ENCODE data around the gene CCDC177.

Gene CCDC177

DNA sequence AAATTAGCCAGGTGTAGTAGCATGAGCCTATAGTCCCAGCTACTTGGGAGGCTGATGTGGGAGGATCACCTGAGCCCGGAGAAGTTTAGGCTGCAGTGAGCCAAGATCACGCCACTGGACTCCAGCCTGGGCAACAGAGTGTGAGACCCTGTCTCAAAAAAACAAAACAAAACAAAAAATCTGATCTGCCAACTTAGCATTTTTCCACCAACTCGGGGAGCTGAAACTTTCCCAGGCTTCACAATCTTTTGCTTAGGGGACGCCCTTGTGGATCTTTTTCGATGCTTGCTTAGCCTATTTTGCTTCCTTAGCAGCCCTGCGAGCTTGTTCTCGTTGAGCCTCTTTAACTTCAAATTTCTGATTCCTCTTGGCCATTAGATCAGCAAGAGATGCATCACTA lies 13.8 kb downstream of the CCDC177 start:
- DNase-seq = no peak

DNA sequence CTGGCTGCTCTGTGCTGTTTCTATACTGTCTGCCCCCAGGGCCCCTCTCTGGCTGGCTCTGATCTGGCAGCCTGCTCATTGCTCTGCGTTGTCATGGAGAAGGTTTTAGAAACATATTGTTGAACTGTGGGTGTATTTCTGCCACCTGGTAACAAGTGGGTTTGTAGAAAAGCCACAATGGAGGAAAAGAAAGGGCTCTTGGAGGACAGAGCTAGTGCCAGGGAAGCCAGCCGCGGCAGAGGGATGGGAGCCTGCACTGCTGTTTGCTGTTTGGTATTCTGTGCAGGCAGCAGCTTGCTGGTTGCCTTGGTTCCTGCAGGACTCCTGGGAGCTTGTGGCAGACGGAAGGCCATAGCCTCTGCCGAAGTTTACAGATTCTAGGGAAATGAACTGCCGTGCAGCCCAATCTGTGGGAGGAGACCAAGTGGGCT lies 15.1 kb downstream of the CCDC177 start:
- peak; percentile 52 for DNase-seq

DNA sequence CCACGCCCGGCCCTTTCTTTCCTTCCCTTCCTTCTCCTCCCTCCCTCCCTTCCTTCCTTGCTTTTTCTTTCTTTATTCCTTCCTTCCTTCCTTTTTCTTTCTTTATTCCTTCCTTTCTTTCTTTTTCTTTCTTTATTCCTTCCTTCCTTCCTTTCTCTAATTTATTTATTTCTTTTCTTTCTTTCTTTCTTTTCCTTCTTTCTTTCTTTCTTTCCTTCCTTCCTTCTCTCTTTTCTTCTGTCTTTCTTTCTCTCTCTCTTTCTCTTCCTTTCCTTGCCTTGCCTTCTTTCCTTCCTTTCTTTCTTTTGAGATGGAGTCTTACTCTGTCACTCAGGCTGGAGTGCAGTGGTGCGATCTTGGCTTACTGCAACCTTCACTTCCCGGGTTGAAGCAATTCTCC lies 15.9 kb downstream of the CCDC177 start:
- DNase-seq = no peak

DNA sequence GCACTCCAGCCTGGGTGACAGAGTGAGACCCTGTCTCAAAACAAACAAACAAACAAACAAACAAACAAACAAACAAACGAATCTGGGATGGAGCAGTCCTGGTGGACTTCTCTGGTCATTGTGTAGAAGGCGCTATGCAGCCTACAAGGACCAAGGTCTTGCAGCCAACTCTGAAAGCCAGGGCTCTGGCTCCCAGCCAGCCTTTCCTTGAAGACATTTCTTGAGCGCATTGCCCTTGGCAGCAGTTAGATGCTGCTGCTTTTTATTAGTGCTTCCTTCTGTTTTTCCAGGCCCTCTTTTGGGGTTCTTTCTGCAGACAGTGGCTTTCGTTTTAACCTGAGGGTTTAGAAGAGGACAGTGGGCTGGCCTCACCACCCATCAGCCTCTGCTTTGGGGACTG lies 20.2 kb downstream of the CCDC177 start:
- peak; percentile 38 for DNase-seq

DNA sequence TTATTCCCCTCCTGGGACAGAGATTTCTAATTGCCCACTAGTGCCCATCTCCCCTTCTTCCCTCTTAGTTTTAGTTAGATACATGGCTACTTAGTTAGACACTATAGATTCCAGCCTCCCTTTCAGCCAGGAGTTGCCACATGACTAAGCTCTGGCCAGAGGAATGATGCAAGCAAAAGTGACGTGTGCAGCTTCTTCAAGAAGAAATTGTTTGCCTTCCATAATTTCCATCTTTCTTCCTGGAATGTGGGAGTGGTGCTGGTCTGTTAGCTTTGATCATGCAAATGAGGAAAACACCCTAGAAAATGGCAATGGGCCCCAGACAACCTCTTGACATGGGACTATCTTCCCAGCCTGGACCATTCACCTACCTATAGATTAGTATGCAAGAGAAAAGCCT lies 21.4 kb downstream of the CCDC177 start:
- no peak for DNase-seq

DNA sequence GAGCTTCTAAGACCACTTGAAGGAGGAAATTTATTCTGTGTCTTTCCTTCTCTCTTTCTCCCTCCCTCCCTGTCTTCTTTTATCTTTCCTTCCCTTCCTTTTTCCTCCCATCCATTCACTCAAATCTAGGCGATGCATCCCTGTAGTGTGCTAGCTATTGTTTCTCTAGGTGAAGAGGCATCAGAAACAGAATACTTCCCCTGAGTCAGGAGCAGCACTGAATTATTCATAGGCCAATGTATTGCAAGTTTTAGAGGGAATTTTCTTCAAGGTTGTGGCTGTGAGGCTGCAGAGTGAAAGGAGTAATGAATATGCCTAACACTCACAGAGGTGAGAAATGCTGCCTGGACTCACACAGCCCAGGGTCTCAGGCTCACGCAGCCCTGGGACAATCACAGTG lies 23.2 kb downstream of the CCDC177 start:
- no peak for DNase-seq

DNA sequence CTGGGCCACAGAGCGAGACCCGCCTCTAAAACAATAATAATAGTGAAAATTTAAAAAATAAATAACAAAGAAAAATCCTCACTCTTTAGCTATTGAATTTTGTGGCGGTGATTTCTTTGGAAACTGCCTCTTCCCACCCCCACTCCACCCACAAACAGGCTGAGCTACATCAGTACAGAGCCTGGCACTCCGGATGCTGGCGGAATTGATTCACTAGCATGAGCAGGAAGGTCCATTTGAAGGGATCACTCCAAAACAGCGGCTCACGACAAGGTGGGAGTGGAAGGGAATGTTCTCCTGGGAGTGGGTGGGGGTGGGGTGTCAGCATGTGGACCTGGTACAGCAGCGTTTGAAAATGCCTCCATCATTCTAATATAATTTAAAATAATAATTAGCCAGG lies 26.1 kb downstream of the CCDC177 start:
- no peak for DNase-seq

DNA sequence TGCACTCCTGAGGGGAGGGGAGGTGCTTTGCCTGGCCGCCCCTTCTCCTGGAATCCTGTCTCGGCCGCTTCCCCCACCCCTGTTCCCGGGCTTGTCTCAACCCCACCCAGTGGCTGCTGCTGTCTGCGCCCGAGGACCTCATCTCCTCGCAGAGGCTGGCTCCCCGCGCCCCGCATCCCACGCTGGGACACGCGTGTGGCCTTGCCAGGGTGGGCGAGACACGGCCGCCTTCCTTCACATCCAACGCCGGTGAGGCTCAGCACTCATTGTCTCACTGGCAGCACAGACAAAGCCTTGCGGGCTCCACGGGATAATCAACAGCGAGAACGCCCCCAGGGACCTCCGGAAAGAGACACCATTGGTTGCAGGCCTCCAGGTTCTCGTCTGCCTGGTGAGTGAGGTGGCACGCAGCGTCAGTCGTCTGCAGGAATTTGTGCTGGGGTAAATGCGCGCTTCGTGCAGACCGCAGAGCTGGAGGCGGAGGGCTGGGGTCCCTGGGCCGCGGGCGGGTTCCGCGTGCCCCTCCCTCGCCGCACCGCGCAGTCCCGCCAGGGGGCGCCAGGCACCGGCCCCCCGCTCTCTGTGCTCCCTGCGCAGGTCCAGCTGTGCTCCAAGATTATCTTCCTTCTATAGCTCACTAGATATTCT lies 26.8 kb downstream of the CCDC177 start:
- peak; percentile 31 for DNase-seq

DNA sequence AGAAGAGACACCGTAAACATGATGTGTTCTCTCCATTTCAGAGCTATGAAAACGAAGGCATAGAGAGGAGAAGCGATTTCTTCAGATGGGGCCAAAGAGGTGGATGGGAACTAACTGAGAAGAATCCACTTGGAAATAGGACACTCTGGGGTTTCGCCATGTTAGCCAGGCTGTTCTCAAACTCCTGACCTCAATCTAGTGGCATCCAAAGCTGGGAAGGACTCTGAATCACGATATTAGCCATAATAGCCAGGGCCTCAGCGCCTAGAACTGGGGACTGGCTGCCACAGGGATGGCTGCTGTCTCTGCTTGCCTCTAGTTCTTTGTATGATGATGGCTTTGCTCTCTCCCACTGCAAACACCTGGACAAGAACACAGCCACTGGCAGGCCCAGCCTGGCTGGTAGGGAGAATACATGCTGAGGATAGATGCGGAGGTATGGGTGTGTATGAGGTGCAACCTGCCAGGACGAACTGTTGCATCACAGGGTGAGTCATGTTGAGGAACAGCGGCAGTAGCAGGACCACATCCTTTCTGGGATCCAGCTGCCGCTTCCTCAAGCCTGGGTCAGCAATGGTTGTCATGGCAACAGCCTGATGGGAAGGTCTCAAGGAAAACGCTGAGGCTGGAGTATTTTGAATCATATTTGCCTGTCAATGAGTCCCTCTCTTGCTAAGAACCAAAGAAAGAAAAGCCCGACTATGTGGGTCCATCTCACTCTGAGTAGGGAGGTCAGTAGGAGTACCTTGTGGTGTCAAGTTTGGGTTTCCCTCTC lies 31.1 kb downstream of the CCDC177 start:
- peak; percentile 26 for DNase-seq

DNA sequence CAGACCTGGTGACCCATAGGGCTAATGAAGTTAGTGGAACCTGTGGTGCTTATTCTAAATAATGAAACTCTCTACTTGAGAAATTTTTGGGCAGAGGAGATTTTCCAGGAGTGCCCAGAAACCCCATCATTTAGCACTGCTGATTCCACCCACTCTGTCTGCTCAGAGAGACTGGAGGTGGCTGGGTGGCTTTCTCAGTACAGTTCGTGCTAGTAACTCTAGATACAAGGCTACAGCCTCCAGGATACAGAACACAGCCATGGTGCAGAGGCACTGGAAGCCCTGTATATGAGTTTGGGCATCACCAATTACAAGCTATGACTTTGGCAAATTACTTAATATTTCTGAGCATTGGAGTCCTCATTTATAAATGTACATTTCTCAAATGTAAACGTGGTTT lies 32.4 kb downstream of the CCDC177 start:
- no peak for DNase-seq

DNA sequence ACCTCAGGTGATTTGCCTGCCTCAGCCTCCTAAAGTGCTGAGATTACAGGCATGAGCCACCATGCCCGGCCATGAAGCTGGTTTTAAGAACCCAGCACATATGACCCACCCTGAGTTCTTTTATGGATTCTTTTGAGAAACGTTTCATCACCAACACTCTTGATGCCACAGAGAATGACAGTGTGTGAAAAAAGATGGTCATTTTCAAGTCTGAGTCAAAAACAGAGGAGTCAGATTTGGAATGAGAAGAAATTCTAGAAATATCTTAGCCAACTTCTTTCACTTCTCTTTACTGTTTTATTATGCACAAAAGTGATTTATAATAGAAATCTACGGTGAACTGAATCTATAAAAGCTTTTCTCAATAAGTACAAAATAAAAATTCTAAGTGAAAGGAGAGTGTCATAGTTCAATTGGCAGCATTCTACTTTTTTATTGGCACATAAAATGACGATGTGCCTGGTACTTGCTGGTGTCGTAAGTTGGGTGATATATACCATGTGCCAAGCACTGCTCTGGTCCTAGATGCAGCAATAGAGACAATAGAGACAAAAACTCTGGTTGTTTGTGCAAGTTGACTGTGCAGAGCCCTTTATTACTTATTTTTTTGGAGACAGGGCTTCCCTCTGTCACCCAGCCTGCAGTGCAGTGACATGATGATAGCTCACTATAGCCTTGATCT lies 33.9 kb downstream of the CCDC177 start:
- DNase-seq = no peak

DNA sequence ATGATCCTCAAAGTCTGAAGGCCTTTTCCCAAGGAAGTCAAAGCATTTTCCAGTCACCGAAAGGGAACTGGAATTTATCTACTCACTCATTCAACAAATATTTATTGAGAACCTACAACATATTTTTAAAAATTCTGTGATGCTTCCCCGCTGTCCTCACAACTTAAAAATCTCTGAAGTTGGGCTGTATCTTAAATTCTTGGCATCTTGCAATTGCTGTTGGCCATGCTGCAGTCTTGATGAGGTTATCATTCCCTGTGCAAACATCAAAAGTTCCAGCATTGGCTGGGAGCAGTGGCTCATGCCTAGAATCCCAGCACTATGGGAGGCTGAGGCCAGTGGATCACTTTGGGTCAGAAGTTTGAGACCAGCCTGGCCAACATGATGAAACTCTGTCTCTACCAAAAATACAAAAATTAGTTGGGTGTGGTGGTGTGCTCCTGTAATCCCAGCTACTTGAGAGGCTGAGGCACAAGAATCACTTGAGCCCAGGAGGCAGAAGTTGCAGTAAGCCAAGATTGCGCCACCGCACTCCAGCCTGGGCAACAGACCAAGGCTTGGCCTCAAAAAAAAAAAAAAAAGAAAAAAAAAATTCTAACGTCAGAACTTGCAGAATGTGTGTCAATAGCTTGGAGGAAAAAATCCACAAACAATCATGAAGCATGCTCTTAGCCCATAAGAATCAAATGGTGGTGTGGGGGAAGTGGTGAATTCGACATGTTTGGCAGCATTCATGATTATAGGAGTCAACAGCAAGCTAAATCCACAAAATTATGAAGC lies 34.9 kb downstream of the CCDC177 start:
- DNase-seq = no peak

DNA sequence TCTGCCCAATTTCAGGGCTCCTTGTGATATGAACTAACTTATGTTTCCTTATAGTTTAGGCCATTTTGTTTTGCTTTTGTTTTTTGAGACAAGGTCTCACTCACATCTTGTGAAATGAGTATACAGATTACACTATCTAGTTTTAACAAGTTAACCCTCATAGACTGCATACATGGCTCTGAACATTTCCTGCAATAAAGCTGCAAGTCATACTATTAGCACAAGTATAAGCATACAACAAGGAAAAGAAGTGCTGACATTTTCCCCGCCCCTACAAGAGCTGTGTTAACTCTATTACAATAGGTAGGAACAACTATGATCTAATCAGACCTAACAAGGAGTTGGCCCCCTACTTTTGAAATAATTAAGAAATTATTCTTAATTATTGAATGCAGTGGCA lies 35.9 kb downstream of the CCDC177 start:
- no peak for DNase-seq

DNA sequence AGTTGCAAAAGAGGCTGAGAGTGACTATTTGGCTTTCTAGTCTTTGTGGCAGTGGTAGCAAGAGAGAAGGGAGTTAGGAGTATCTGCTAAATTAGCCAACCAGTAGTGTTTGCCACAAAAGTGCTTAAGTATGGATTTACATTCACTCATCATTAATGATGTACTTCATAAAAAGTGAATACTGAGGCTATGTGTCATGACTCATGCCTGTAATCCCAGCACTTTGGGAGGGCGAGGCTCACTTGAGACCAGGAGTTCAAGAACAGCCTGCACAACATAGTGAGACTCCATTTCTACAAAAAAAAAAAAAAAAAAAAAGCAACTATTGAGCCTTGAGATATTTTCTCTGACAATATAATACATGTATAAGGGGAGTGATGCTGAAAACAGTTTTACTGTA lies 36.8 kb downstream of the CCDC177 start:
- DNase-seq = no peak

DNA sequence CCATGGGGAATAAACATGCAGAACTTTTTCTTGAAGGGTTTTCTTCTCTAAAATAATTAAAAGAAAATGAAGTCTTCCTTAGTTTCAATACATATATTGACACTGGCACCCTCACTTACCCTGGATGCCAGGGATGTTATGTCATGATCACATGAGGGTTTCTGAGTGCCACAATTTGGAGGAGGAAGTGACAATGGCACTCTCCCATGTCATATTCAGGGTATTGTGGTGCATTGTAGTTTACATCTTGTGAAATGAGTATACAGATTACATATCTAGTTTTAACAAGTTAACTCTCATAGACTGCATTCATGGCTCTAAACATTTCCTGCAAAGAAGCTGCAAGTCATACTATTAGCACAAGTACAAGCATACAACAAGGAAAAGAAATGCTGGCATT lies 37.7 kb downstream of the CCDC177 start:
- no peak for DNase-seq

DNA sequence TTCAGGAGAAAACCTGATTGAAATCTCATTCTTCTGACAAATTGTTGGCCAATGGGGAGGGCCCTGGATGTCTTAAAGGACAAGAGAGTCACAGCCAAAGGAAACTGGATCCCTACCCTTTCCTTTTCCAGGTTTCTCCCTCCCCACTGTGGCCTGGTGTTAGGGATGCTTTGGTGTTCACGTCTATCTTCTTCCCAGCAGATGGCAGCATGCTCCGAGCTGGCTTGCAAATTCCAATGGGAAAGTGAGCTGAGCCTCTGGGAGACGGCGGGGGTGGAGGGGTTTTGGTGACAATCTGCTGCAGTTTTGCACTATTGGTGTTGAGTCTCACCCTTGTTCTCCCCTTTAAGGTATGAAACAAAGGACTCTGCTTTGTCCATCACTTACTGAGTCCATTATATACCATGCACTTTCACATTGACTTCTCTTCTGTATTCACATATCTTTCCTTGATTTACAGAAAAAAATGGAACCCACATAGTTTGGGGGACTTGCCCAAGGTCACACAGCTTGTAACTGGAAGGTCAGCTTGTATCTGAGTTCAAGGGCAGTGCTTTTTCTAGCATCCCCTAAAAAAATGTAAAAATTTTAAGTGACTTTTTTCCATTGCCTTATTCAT lies 39.3 kb downstream of the CCDC177 start:
- peak; percentile 44 for DNase-seq

DNA sequence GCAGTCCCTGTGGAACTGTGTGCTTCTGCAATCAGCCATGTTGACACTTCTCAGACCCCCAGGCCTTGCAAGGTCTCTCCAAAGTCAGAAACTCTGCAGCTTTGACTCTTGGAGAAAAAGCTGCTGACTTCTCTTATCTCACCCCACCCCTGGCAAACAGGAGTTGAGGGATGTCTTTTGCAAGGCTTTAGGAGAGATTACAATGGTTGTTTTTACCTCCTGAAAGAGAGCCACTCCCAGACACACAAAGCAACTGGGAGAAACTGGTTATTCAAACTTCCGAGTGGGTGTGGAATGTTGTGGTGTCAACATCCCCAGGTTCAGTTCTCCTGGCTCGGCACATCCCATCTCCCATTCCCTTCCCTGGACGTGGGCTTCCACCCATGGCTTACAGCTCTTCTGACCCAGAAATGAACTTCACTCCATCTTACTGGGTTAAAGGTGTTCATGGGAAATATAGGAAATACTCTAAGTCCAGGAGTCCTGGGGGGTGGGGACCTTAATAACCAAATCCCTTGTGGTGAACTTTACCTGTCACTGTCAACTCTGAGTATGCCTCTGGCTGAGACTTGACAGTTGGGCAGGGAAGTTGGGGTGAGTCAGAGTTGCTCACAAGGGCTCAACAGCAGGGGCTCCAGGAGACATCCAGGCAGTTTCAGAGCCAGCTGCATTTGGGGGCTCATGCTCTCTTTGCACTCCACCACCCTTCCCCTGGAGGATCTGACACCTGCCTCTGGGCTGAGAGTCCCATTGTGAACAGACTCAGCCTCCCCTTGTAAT lies 41.9 kb downstream of the CCDC177 start:
- no peak for DNase-seq

DNA sequence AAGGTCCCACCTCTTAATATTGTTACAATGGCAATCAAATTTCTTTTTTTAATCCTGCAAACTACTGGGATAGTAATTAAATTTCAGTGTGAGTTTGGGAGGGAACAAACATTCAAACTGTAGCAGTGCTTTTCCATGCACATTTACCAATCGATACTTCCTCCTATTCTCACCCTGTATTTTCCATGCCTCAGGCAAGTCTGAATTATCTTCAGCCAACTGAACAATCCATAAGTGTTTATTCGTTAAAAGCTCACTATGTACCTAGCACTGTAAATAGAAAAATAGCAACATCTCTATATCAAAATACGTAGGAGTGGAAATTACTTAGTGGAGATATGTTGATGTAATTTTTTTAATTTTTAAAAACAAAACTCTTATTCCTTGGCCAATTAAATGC lies 43.5 kb downstream of the CCDC177 start:
- DNase-seq = no peak

DNA sequence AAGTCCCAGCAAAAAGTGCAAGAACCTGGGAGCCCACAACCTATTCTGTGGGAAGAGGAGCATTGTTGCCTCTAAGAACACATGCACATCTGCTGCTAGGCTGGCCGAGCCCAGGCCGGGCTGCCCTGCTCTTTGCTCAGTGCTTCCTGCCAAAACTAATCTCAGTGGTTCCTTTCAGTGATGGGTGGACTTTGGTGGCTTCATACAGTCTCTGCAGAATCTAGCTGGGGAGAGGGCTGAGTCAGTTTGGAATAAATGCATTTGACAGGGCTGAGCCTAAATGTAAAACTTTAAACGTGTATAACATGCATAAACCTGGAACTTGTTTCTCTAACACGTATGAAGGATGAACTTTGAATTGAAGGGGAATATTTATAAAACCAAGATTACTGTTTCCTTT lies 44.6 kb downstream of the CCDC177 start:
- DNase-seq = no peak

DNA sequence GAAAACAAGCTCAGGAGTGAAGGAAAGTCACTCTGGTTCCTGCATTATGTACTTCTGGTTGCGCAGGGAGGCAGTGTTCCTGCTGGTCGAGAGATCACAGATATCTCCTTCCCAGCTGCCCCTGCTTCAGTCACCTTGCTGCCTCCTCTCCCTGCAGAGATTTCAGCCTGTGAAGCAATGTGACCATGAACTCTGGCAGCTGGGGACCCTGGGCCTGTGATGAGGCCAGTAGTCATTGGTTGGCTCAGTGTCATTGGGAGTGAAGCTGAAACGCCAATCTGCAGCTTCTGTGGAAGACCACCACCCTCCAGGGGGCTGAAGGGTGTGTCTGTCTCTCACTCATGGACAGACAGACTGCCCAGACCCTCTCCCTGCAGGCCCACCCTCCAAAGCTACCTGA lies 45.1 kb downstream of the CCDC177 start:
- DNase-seq = no peak

DNA sequence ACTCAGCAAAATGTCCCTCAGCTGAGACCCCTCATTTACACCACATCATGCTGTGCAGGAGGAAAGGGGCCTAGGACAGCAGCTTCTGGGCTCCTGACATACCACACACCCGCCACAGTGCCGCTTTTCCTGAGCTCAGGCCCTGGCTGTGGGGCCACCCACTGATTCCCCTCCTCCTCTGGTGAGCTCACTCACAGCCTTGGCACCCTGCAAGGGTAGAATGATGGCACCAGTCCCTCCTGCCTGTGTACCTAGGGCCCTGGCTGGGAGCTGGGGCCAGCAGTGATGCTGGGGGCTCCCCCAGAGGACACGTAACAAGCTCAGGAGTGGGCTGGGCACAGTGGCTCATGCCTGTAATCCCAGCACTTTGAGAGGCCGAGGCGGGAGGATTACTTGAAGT lies 45.7 kb downstream of the CCDC177 start:
- DNase-seq = no peak

DNA sequence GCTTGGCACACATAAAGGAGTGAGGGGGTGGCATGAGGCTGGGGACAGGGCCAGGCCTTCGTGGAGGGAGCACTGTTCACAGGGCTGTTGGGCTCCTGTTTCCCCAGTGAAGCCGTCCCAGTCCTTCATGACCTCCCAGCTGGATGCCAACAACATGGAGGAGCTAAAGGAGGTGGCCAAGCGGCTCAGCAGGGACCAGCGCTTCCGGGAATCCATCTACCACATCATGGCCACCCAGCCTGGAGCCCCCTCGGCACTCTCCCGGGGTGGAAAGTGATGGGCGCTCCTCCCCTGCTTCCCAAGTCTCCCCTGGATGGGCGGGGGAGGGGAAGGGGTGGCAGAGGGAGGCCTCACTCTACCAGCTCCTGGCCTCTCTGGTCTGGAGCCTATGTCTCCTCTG lies 46.5 kb downstream of the CCDC177 start:
- DNase-seq = no peak

Data from right hindlimb (tissue), 1 donor.